WI38 (cell line): ENCODE measurements around the gene SLC17A5.

Experiments used
- H3K4me3 ChIP-seq: 2 replicates; pipeline ENCODE4 v1.5.1; 2011; ENCODE audit warnings: low read depth, mild to moderate bottlenecking, control low read depth, low read length
- CTCF ChIP-seq: IDR thresholded peaks from 2 replicates; pipeline ENCODE4 v1.5.1; 2012; ENCODE audit warnings: low read depth, mild to moderate bottlenecking, control low read depth, low read length

SLC17A5 gene

GRCh38 chr6:73675466-73676098 lies 21.8 kb upstream of the SLC17A5 start:
- no peak overlapping the region for H3K4me3 ChIP-seq
- peak; percentile 75 for TF ChIP-seq CTCF

GRCh38 chr6:73671911-73672685 lies 18.3 kb upstream of the SLC17A5 start:
- no peak for TF ChIP-seq CTCF
- H3K4me3 ChIP-seq, result no peak overlapping the region

- H3K4me3 ChIP-seq, result no peak overlapping the region
- no peak for TF ChIP-seq CTCF
Observed at GRCh38 chr6:73669005-73669404, 15.2 kb upstream of the SLC17A5 start.

- no peak for TF ChIP-seq CTCF
- H3K4me3 ChIP-seq, result no peak overlapping the region
Observed at GRCh38 chr6:73667798-73668197, 14.0 kb upstream of the SLC17A5 start.

- no peak overlapping the region for H3K4me3 ChIP-seq
Observed at GRCh38 chr6:73666393-73666792, 12.6 kb upstream of the SLC17A5 start.

GRCh38 chr6:73665686-73666319 lies 12.0 kb upstream of the SLC17A5 start:
- no peak for TF ChIP-seq CTCF
- no peak overlapping the region for H3K4me3 ChIP-seq

More at GRCh38 chr6:73666393-73666792, 12.6 kb upstream of the SLC17A5 start:
- no peak for TF ChIP-seq CTCF

GRCh38 chr6:73664701-73665100 lies 10.9 kb upstream of the SLC17A5 start:
- TF ChIP-seq CTCF, result no peak
- H3K4me3 ChIP-seq, result no peak overlapping the region
